B cell (primary cell): Measurements from ENCODE around the gene IFNLR1.

Experiments
- CTCF ChIP-seq: fragments of 200-600 bp; IDR thresholded peaks from one replicate; pipeline ENCODE4 v1.8.0; 2022; ENCODE audit warnings: antibody characterized with exemption, mild to moderate bottlenecking
- EZH2 ChIP-seq: IDR thresholded peaks from 2 replicates; pipeline ENCODE4 v1.6.1; 2012; ENCODE audit warnings: borderline replicate concordance, low read depth, mild to moderate bottlenecking, moderate library complexity, low read length; ENCODE audit not compliant: insufficient read depth, poor library complexity, severe bottlenecking

- TF ChIP-seq CTCF (no peak), EZH2 (no peak)
These were observed 39.3 kb downstream of the IFNLR1 start for GRCh38 chr1:24147816-24148215.
